ENCODE measurements around the gene LYPLA2. TPM values are rescaled to one million over a fixed set of nuclear protein-coding genes. Genes with fewer than 3 reads are reported as not detected.
"Not testable (repeated sequence)": the region's sequence is repeated elsewhere in the genome, so short reads cannot be mapped to it uniquely, and the experiment has no call there.

Gene LYPLA2
- total and polyA plus RNA-seq, 2 experiments from 2014 or later: 46.3 to 48.1 TPM

DNA sequence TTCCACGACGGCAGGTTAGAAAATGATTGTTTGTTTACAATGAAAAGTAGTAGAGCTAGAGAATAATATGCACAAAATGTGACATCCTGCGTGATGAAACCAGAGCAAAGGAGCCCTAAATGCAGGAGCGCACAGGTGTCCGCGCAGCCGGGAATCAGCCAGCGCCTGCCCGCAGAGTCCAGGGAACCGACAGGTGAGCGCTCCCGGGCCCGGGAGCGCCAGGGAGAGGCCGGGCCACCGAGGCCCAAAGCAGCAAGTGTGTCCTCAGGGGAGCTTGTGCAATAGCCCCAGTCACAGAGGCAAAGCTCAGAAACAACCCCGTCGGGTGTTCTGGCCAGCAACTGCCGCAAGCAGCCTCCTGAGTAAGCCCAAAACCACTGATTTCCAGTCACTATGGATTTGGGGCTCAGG, 10.4 kb downstream of the LYPLA2 start:
- Histone ChIP-seq H3K4me1 (ENCODE audit: insufficient read depth) (peaks cover 7% of the 10 kb centered on the region; the same call in 1 of the 2 replicates), H3K9ac (peak overlapping the region; percentile 82), H3K27ac (no peak overlapping the region), H3K9me2 (ENCODE audit: insufficient read depth) (no peaks in the 10 kb centered on the region), H3K4me3 (peak overlapping the region; percentile 84), H3K4me2 (ENCODE audit: unreplicated experiment) (peak overlapping the region; percentile 87), H2AFZ (peak overlapping the region; percentile 90), H3K9me3 (ENCODE audit: low read depth) (no peaks in the 10 kb centered on the region), H3K27me3 (replicated peaks; ENCODE audit: insufficient read depth) (no peaks in the 10 kb centered on the region), H3F3A (ENCODE audit: insufficient read depth) (peaks cover 4% of the 10 kb centered on the region; the same call in 1 of the 2 replicates), H4K20me1 (ENCODE audit: insufficient read depth) (no peaks in the 10 kb centered on the region), H3K79me2 (ENCODE audit: insufficient read depth) (no peaks in the 10 kb centered on the region), H3K36me3 (ENCODE audit: low read depth) (no peaks in the 10 kb centered on the region)
- WGBS, 2 experiments (ENCODE audit: low coverage in 1 of 2, low lambda C conversion rate in 2 of 2, missing lambda C conversion rate in 2 of 2): 30 to 31% methylated on average over 19 of the region's 19 CpGs
- in situ Hi-C loops (cut with MboI): no loop called here
- TF ChIP-seq EZH2 (IDR thresholded peaks at IDR 0.05; ENCODE audit: insufficient read depth, poor library complexity, severe bottlenecking): no peak
- TF ChIP-seq EZH2phosphoT487 (IDR thresholded peaks at IDR 0.05; ENCODE audit: insufficient read depth, low read depth): no peak
- DNase-seq: peak; percentile 42

DNA sequence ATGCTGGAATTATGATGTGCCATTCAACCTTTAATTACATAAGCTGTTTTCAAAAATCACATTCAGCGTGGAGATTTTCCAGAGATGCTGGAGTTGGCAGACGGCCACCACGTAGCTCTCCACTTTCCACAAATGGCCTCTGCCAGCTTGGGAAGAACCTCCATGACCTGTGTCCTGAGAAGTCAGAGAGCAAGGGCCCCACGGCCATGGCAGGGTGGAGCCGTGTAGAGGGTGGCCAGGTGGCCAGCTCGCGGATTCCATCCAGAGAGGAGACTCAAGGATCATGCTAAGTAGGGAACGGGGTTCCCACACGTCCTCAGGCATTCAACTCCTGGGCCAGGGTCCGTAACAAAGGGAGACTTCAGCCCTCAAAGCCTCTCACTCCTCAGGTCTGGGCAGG, 10.9 kb downstream of the LYPLA2 start:
- in situ Hi-C loops (cut with MboI): no loop called here
- no peak for DNase-seq
- H4K20me1 ChIP-seq (ENCODE audit: insufficient read depth): no peaks in the 10 kb centered on the region
- TF ChIP-seq EZH2 (IDR thresholded peaks at IDR 0.05; ENCODE audit: insufficient read depth, poor library complexity, severe bottlenecking) (no peak), EZH2phosphoT487 (IDR thresholded peaks at IDR 0.05; ENCODE audit: insufficient read depth, low read depth) (no peak)
- H2AFZ ChIP-seq: no peak overlapping the region
- peaks cover 4% of the 10 kb centered on the region; the same call in 1 of the 2 replicates for H3F3A ChIP-seq (ENCODE audit: insufficient read depth)
- H3K9ac ChIP-seq: no peak overlapping the region
- H3K4me2 ChIP-seq (ENCODE audit: unreplicated experiment): no peak overlapping the region
- H3K27ac ChIP-seq: no peak overlapping the region
- H3K36me3 ChIP-seq (ENCODE audit: low read depth): no peaks in the 10 kb centered on the region
- no peaks in the 10 kb centered on the region for H3K9me2 ChIP-seq (ENCODE audit: insufficient read depth)
- H3K4me3 ChIP-seq: no peak overlapping the region
- H3K79me2 ChIP-seq (ENCODE audit: insufficient read depth): no peaks in the 10 kb centered on the region
- H3K4me1 ChIP-seq (ENCODE audit: insufficient read depth): peaks cover 7% of the 10 kb centered on the region; the same call in 1 of the 2 replicates
- H3K9me3 ChIP-seq (ENCODE audit: low read depth): no peaks in the 10 kb centered on the region
- 67 to 71% methylated on average over 10 of the region's 10 CpGs for whole genome bisulfite sequencing, 2 experiments (ENCODE audit: low coverage in 1 of 2, low lambda C conversion rate in 2 of 2, missing lambda C conversion rate in 2 of 2)
- H3K27me3 ChIP-seq (replicated peaks; ENCODE audit: insufficient read depth): no peaks in the 10 kb centered on the region

DNA sequence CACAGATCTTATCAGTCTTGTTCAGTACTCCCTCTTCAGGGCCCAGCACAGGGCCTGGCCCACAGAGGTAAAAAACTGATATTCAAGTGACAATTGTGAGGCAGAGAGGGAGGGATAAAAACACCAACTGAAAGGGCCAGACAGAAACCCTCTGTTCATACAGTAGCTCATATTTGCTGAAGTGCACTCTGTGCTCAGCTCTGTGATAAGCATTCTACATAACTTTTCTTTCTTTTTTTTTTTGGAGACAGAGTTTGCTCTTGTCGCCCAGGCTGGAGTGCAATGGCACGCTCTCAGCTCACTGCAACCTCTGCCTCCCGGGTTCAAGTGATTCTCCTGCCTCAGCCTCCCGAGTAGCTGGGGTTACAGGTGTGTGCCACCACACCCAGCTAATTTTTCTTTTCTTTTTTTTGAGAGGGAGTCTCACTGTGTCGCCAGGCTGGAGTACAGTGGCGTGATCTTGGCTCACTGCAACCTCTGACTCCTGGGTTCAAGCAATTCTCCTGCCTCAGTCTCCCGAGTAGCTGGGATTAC, 11.9 kb downstream of the LYPLA2 start:
- H3K4me3 ChIP-seq; H3K9me2 ChIP-seq (ENCODE audit: insufficient read depth); H3K4me2 ChIP-seq (ENCODE audit: unreplicated experiment); H4K20me1 ChIP-seq (ENCODE audit: insufficient read depth); H3K27ac ChIP-seq; H2AFZ ChIP-seq; H3K27me3 ChIP-seq (replicated peaks; ENCODE audit: insufficient read depth); H3K36me3 ChIP-seq (ENCODE audit: low read depth); H3F3A ChIP-seq (ENCODE audit: insufficient read depth); H3K4me1 ChIP-seq (ENCODE audit: insufficient read depth); DNase-seq; in situ Hi-C loops (cut with MboI); H3K79me2 ChIP-seq (ENCODE audit: insufficient read depth); H3K9me3 ChIP-seq (ENCODE audit: low read depth); H3K9ac ChIP-seq: not testable (repeated sequence)
- WGBS, 2 experiments (ENCODE audit: low coverage in 1 of 2, low lambda C conversion rate in 2 of 2, missing lambda C conversion rate in 2 of 2): 90 to 100% methylated on average over 3 to 7 of the region's 7 CpGs

DNA sequence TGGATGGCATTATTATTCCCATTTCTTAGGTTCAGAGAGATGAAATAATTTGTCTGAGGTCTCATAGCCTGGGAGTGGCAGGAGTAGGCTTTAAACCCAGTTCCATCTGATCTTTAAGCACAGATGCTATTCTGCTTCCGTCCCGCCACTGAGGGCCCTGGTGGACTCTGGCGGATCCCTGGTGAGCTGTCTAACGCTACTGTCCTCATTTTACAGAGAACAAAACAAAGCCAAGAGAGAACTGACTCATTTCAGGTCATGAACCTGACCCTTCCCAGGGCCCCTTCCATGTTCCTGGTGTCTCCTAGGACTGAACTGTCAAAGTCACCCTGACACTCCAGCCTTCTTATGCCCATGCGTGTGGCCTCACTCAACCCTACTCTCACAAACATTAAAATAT, 12.7 kb downstream of the LYPLA2 start:
- Histone ChIP-seq H3K4me1 (ENCODE audit: insufficient read depth) (peaks cover 7% of the 10 kb centered on the region; the same call in 1 of the 2 replicates), H3K4me2 (ENCODE audit: unreplicated experiment) (no peak overlapping the region), H3K36me3 (ENCODE audit: low read depth) (no peaks in the 10 kb centered on the region), H3K9ac (no peak overlapping the region), H3K4me3 (no peak overlapping the region), H3K9me3 (ENCODE audit: low read depth) (no peaks in the 10 kb centered on the region), H3K79me2 (ENCODE audit: insufficient read depth) (no peaks in the 10 kb centered on the region), H4K20me1 (ENCODE audit: insufficient read depth) (no peaks in the 10 kb centered on the region), H3K27ac (no peak overlapping the region), H3K9me2 (ENCODE audit: insufficient read depth) (no peaks in the 10 kb centered on the region), H3K27me3 (replicated peaks; ENCODE audit: insufficient read depth) (no peaks in the 10 kb centered on the region), H2AFZ (no peak overlapping the region), H3F3A (ENCODE audit: insufficient read depth) (peaks cover 4% of the 10 kb centered on the region; the same call in 1 of the 2 replicates)
- 86 to 91% methylated on average over 5 of the region's 5 CpGs for WGBS, 2 experiments (ENCODE audit: low coverage in 1 of 2, low lambda C conversion rate in 2 of 2, missing lambda C conversion rate in 2 of 2)
- no peak for TF ChIP-seq EZH2 (IDR thresholded peaks at IDR 0.05; ENCODE audit: insufficient read depth, poor library complexity, severe bottlenecking)
- TF ChIP-seq EZH2phosphoT487 (IDR thresholded peaks at IDR 0.05; ENCODE audit: insufficient read depth, low read depth): no peak
- in situ Hi-C loops (cut with MboI): no loop called here
- no peak for DNase-seq

Measured in GM23248 (cell line).